Measurements from ENCODE around the gene ADAMTS7. TPM values are rescaled to one million over a fixed set of nuclear protein-coding genes. Genes with fewer than 3 reads are reported as not detected.
"Not testable (repeated sequence)": the region's sequence is repeated elsewhere in the genome, so short reads cannot be mapped to it uniquely, and the experiment has no call there.

The ADAMTS7 gene
- polyA plus RNA-seq, 5 donors = 25.5 to 47.2 (median 34.1) TPM

- DNase-seq = no peak
These were observed 45.2 kb downstream of the ADAMTS7 start for GRCh38 chr15:78766041-78766440.

- DNase-seq = not testable (repeated sequence)
These were observed 46.0 kb downstream of the ADAMTS7 start for GRCh38 chr15:78765154-78765860.

- DNase-seq = not testable (repeated sequence)
These were observed 46.7 kb downstream of the ADAMTS7 start for GRCh38 chr15:78764340-78765153.

GRCh38 chr15:78763796-78764241 is 47.4 kb downstream of the ADAMTS7 start:
- no peak for DNase-seq

GRCh38 chr15:78762985-78763795 is 48.1 kb downstream of the ADAMTS7 start:
- DNase-seq = no peak

GRCh38 chr15:78762386-78762961 is 48.8 kb downstream of the ADAMTS7 start:
- not testable (repeated sequence) for DNase-seq

GRCh38 chr15:78761891-78762385 is 49.3 kb downstream of the ADAMTS7 start:
- DNase-seq = no peak

- DNase-seq = peak in 1 of 2 donors; percentile 42
These were observed 49.8 kb downstream of the ADAMTS7 start for GRCh38 chr15:78761475-78761874.

- DNase-seq = no peak
These were observed 50.2 kb downstream of the ADAMTS7 start for GRCh38 chr15:78761020-78761419.

- peak; percentile 73 for DNase-seq
These were observed 51.0 kb downstream of the ADAMTS7 start for GRCh38 chr15:78760091-78760882.

GRCh38 chr15:78759361-78759998 is 51.8 kb downstream of the ADAMTS7 start:
- not testable (repeated sequence) for DNase-seq

GRCh38 chr15:78758486-78759200 is 52.6 kb downstream of the ADAMTS7 start:
- DNase-seq = not testable (repeated sequence)

- DNase-seq = not testable (repeated sequence)
These were observed 53.2 kb downstream of the ADAMTS7 start for GRCh38 chr15:78758084-78758483.

GRCh38 chr15:78757636-78757905 is 53.7 kb downstream of the ADAMTS7 start:
- DNase-seq = no peak

- DNase-seq = not testable (repeated sequence)
These were observed 54.3 kb downstream of the ADAMTS7 start for GRCh38 chr15:78756781-78757635.

- not testable (repeated sequence) for DNase-seq
These were observed 55.2 kb downstream of the ADAMTS7 start for GRCh38 chr15:78755900-78756591.

GRCh38 chr15:78754637-78755280 is 56.5 kb downstream of the ADAMTS7 start:
- DNase-seq = not testable (repeated sequence)
